LoVo (cell line): ENCODE measurements around the gene PHAX.
"Not testable (repeated sequence)": the region's sequence is repeated elsewhere in the genome, so short reads cannot be mapped to it uniquely, and the experiment has no call there.

ENCODE experiments used
- DNase-seq: peaks from one replicate; pipeline ENCODE4 v3.0.0-alpha.2; 2016; ENCODE audit warnings: low spot score

Gene PHAX

DNA sequence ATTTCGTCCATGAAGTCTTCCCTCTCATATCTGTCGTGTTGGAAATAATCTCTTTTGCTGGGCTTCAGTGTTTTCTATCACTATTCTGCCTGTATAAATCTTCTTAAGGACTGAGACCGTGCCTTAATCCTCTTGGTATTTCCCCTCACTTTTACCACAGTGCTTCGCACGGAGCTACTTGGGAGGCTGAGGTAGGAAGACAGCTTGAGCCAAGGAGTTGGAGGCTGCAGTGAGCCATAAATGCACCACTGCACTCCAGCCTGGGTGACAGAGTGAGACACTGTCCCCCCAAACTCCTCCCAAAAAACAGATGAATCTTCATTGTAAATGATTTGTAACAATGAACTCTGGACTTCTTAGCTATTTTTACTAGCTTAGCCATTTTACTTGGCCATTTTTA is 57.8 kb downstream of the PHAX start:
- no peak for DNase-seq

GRCh38 chr5:126659805-126660482 is 59.2 kb downstream of the PHAX start:
- DNase-seq, result no peak

DNA sequence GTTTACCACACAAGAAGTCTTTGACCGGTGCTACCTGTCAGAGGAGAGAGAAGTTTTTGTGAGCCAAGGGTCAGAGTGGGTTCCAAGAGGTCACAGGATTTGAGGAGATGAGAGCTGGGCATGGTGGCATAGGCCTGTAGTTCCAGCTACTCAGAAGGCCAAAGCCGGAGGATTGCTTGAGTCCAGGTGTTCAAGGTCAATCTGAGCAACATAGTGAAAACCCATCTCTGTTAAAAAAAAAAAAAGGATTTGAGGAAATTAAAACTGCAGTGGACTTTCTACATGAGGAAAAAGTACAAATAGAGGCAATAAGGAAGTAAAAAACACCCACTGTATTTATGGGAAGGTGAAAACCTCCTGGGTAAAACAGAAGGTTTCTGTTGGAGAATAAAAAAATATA is 63.8 kb downstream of the PHAX start:
- no peak for DNase-seq

DNA sequence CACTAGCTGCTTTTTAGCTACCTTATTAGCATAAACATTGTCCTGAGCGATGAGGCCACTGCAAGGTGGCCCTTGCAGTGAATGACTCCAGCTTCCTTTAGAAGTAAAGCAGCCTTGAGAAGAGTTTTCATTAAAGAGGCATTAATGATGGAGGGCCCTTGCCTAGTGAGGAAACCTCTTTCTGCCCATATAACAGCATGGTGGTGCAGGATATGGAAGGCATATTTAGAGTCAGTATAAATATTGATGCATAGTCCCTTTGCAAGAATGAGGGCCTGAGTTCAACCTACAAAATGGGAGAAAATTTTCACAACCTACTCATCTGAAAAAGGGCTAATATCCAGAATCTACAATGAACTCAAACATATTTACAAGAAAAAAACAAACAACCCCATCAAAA is 69.4 kb downstream of the PHAX start:
- DNase-seq, result not testable (repeated sequence)

DNA sequence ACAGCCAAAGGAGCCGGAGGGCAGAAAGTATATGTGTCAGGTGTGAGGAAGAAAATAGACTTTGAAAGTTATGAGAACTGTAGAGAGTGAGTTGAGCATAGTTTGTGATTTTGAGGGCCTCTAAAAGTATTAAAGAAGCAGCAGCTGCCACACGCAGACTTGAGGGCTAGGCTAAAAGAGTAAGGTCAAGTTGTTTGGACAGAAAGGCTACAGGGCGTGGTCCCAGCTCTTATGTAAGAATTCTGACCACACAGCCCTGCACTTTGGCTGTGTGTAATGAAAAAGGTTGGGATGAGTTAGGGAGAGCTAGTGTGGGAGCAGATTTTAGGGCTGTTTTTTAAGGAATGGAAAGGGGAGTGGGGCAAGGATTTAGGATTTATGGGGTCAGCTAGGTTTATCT is 70.9 kb downstream of the PHAX start:
- DNase-seq, result not testable (repeated sequence)

GRCh38 chr5:126673477-126673876 is 72.7 kb downstream of the PHAX start:
- no peak for DNase-seq

DNA sequence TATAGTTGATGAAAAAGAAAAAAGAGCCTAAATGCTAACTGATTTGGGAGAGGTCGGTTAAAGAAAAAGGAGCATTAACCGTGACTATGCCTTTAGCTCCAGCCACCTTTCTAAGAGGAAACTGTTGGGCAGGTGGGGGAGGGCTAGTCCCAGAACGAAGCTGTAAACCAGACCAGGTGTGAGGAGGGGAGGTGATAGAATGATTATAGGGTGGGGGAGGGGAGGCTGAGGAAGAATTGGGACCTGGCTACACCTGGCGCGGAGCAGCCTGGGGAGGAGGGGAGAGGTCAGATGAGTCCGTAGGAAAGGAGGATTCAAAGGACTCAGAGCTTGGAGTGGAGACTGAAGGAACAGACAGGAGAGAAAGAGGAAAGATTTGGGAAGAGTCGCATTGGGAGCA is 73.4 kb downstream of the PHAX start:
- no peak for DNase-seq

GRCh38 chr5:126675338-126675737 is 74.6 kb downstream of the PHAX start:
- no peak for DNase-seq

GRCh38 chr5:126676195-126676624 is 75.5 kb downstream of the PHAX start:
- peak; percentile 84 for DNase-seq
